Left colon (tissue), 2 donors: Measurements from ENCODE around the gene ANAPC1. TPM values are rescaled to one million over a fixed set of nuclear protein-coding genes. Genes with fewer than 3 reads are reported as not detected.
"Not testable (repeated sequence)": the region's sequence is repeated elsewhere in the genome, so short reads cannot be mapped to it uniquely, and the experiment has no call there.

Source experiments
- ATAC-seq: fragments of 200-7000 bp; cut with Tn5 transposase; one replicate; pipeline ENCODE4 v1.9.1; 2020; ENCODE audit warnings: mild to moderate bottlenecking, moderate library complexity
- DNase-seq, 2 donors: peaks; one replicate each; pipeline ENCODE4 v3.0.0-alpha.2; 2020
- intact Hi-C, 2 donors: fragments of 100-400 bp; cut with DNase I in 1 of 2; cut with micrococcal nuclease in 1 of 2; formaldehyde crosslinking; loops; one replicate each; pipeline versions ENCODE4 v1.11.2 to v1.14.0; 2022; cut with DNase I, micrococcal nuclease
- total RNA-seq, 2 donors: library from RNA; stranded (reverse); fragmentation: NEBNext Ultra II Directional; extraction: Animal tissue kit (Norgen Biotek cat#: 25700); gene quantifications; one replicate each; pipeline ENCODE4 v1.2.1, GENCODE V29; 2021
- donor health status: DM: no; HTN: no; CAD: no.
- donor health status: DM: yes; HTN: yes; CAD: no.

Gene ANAPC1
- total RNA-seq, 2 donors from 2014 or later, result 29.2 to 39.0 TPM

GRCh38 chr2:111839625-111840282 lies 44.2 kb downstream of the ANAPC1 start:
- DNase-seq, result peak in 1 of 2 donors; percentile 4
- ATAC-seq, result peak; percentile 40
- intact Hi-C loops, result not testable (repeated sequence)

GRCh38 chr2:111838992-111839391 lies 45.0 kb downstream of the ANAPC1 start:
- DNase-seq, intact Hi-C loops, ATAC-seq: not testable (repeated sequence)

- ATAC-seq, DNase-seq, intact Hi-C loops: not testable (repeated sequence)
These were observed 49.8 kb downstream of the ANAPC1 start for GRCh38 chr2:111834221-111834620.

GRCh38 chr2:111830479-111830878 lies 53.5 kb downstream of the ANAPC1 start:
- DNase-seq, intact Hi-C loops, ATAC-seq: not testable (repeated sequence)

- DNase-seq, ATAC-seq, intact Hi-C loops: not testable (repeated sequence)
These were observed 55.7 kb downstream of the ANAPC1 start for GRCh38 chr2:111828217-111828766.

GRCh38 chr2:111812970-111813622 lies 70.9 kb downstream of the ANAPC1 start:
- DNase-seq, intact Hi-C loops: not testable (repeated sequence)
- peak; percentile 66 for ATAC-seq

- DNase-seq, ATAC-seq, intact Hi-C loops: not testable (repeated sequence)
These were observed 93.4 kb downstream of the ANAPC1 start for GRCh38 chr2:111790633-111791032.

GRCh38 chr2:111784081-111784480 lies 99.9 kb downstream of the ANAPC1 start:
- DNase-seq, intact Hi-C loops: not testable (repeated sequence)
- ATAC-seq, result peak; percentile 73

GRCh38 chr2:111782195-111782594 lies 101.8 kb downstream of the ANAPC1 start:
- DNase-seq, intact Hi-C loops: not testable (repeated sequence)
- peak; percentile 44 for ATAC-seq

- ATAC-seq, result peak; percentile 68
- intact Hi-C loops, DNase-seq: not testable (repeated sequence)
These were observed 102.4 kb downstream of the ANAPC1 start for GRCh38 chr2:111781443-111782094.

GRCh38 chr2:111777155-111777554 lies 106.8 kb downstream of the ANAPC1 start:
- intact Hi-C loops, DNase-seq, ATAC-seq: not testable (repeated sequence)

GRCh38 chr2:111776296-111776695 lies 107.7 kb downstream of the ANAPC1 start:
- ATAC-seq, intact Hi-C loops, DNase-seq: not testable (repeated sequence)

GRCh38 chr2:111772180-111772579 lies 111.8 kb downstream of the ANAPC1 start:
- peak; percentile 84 for ATAC-seq
- intact Hi-C loops, DNase-seq: not testable (repeated sequence)

GRCh38 chr2:111770916-111771658 lies 112.9 kb downstream of the ANAPC1 start:
- DNase-seq, intact Hi-C loops, ATAC-seq: not testable (repeated sequence)

GRCh38 chr2:111768266-111769190 lies 115.5 kb downstream of the ANAPC1 start:
- DNase-seq, intact Hi-C loops, ATAC-seq: not testable (repeated sequence)

GRCh38 chr2:111767087-111767486 lies 116.9 kb downstream of the ANAPC1 start:
- ATAC-seq, intact Hi-C loops, DNase-seq: not testable (repeated sequence)

GRCh38 chr2:111766295-111766694 lies 117.7 kb downstream of the ANAPC1 start:
- intact Hi-C loops, ATAC-seq, DNase-seq: not testable (repeated sequence)
